GM08714 (cell line): ENCODE measurements around the gene HDAC4.

Experiments
- H3K4me3 ChIP-seq: fragments of 200-500 bp; sonication (Bioruptor generic); 2 replicates; pipeline ENCODE4 v1.5.1; 2014; ENCODE audit warnings: mild to moderate bottlenecking, low read length, inconsistent platforms
- ZNF274 ChIP-seq: IDR thresholded peaks from 2 replicates; pipeline ENCODE4 v1.6.1; 2012; ENCODE audit warnings: mild to moderate bottlenecking, low read depth, low read length

HDAC4 gene

GRCh38 chr2:239065962-239066361 is 334.9 kb downstream of the HDAC4 start:
- no peak overlapping the region for H3K4me3 ChIP-seq
- TF ChIP-seq ZNF274: no peak

GRCh38 chr2:239065537-239065936 is 335.3 kb downstream of the HDAC4 start:
- H3K4me3 ChIP-seq: no peak overlapping the region
- no peak for TF ChIP-seq ZNF274

GRCh38 chr2:239064891-239065290 is 335.9 kb downstream of the HDAC4 start:
- TF ChIP-seq ZNF274: no peak
- H3K4me3 ChIP-seq: no peak overlapping the region

- TF ChIP-seq ZNF274: no peak
- no peak overlapping the region for H3K4me3 ChIP-seq
These were observed 336.6 kb downstream of the HDAC4 start for GRCh38 chr2:239064253-239064652.

GRCh38 chr2:239062743-239063142 is 338.1 kb downstream of the HDAC4 start:
- no peak overlapping the region for H3K4me3 ChIP-seq
- no peak for TF ChIP-seq ZNF274

- no peak overlapping the region for H3K4me3 ChIP-seq
- no peak for TF ChIP-seq ZNF274
These were observed 338.8 kb downstream of the HDAC4 start for GRCh38 chr2:239061824-239062570.

GRCh38 chr2:239061121-239061666 is 339.6 kb downstream of the HDAC4 start:
- no peak for TF ChIP-seq ZNF274

GRCh38 chr2:239060676-239061075 is 340.1 kb downstream of the HDAC4 start:
- H3K4me3 ChIP-seq: no peak overlapping the region
- no peak for TF ChIP-seq ZNF274

More at GRCh38 chr2:239061121-239061666, 339.6 kb downstream of the HDAC4 start:
- no peak overlapping the region for H3K4me3 ChIP-seq

- TF ChIP-seq ZNF274: no peak
- no peak overlapping the region for H3K4me3 ChIP-seq
These were observed 341.0 kb downstream of the HDAC4 start for GRCh38 chr2:239059854-239060253.

- H3K4me3 ChIP-seq: no peak overlapping the region
- no peak for TF ChIP-seq ZNF274
These were observed 342.1 kb downstream of the HDAC4 start for GRCh38 chr2:239058766-239059165.

GRCh38 chr2:239057533-239057932 is 343.3 kb downstream of the HDAC4 start:
- H3K4me3 ChIP-seq: no peak overlapping the region
- no peak for TF ChIP-seq ZNF274

- TF ChIP-seq ZNF274: no peak
- H3K4me3 ChIP-seq: no peak overlapping the region
These were observed 344.2 kb downstream of the HDAC4 start for GRCh38 chr2:239056611-239057010.

GRCh38 chr2:239055756-239056493 is 344.9 kb downstream of the HDAC4 start:
- TF ChIP-seq ZNF274: no peak

GRCh38 chr2:239054921-239055320 is 345.9 kb downstream of the HDAC4 start:
- no peak for TF ChIP-seq ZNF274
- no peak overlapping the region for H3K4me3 ChIP-seq

More at GRCh38 chr2:239055756-239056493, 344.9 kb downstream of the HDAC4 start:
- H3K4me3 ChIP-seq: no peak overlapping the region
